Measurements from ENCODE around the gene AKR1D1.
"Not testable (repeated sequence)": the region's sequence is repeated elsewhere in the genome, so short reads cannot be mapped to it uniquely, and the experiment has no call there.

Gene AKR1D1

DNA sequence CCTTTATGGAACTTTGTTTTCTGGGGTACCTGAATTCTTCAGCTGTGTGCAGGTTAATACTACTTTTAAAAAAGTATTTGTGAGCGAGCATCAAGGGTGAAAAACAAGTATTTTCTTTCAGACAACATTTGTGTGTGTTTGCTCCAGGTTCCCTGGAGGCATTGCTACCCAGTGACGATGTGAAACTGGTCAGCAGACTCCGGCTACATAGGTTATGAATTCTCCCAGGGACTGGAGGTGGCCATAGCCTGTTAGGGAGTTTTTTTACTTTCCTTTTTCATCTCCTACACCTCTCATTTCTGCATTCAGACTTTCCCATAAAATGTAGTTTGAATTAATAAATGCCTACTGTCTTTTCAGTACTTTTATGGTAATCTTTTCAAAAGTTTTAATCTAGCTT is 7.6 kb downstream of the AKR1D1 start:
- no peak overlapping the region for H3K4me3 ChIP-seq (replicated peaks in 1 of 2; ENCODE audit: low read depth in 2 of 2, low read length in 2 of 2)
- no peak for DNase-seq (ENCODE audit: low read depth in 2 of 2)
- TF ChIP-seq, protein P1, sequence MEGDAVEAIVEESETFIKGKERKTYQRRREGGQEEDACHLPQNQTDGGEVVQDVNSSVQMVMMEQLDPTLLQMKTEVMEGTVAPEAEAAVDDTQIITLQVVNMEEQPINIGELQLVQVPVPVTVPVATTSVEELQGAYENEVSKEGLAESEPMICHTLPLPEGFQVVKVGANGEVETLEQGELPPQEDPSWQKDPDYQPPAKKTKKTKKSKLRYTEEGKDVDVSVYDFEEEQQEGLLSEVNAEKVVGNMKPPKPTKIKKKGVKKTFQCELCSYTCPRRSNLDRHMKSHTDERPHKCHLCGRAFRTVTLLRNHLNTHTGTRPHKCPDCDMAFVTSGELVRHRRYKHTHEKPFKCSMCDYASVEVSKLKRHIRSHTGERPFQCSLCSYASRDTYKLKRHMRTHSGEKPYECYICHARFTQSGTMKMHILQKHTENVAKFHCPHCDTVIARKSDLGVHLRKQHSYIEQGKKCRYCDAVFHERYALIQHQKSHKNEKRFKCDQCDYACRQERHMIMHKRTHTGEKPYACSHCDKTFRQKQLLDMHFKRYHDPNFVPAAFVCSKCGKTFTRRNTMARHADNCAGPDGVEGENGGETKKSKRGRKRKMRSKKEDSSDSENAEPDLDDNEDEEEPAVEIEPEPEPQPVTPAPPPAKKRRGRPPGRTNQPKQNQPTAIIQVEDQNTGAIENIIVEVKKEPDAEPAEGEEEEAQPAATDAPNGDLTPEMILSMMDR (IDR thresholded peaks at IDR 0.05; ENCODE audit: low read depth, low read length): no peak

DNA sequence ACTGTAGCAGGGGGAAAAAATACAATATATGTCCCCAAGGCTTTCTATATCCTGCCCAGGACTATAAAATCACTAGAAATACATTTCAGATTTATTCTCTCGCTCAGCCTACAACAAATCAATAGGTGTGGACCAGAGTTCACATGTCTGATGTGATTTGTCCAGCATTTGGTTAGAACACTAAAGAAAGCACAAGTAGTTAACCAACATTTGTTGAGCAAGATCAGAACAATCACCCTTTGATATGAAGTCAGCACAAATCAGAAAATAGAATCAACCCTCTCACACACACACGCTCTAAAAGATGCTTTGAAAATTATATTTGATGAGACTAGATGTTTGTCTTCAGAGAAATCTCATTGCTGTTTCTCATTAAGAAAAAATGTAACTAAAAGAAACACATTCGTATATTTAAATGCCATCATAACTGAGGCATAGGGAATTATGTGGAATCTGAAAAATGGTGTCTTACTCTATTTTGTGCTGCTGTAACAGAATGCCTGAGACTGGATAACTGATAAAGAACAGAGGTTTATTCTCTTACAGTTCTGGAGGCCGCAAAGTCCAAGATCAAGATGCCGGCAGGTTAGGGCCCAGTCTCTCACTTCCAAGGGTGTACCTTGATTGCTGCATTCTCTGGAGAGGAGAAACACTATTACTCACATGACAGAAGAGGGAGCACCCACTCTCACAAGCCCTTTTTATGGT is 10.5 kb downstream of the AKR1D1 start:
- no peak overlapping the region for H3K4me3 ChIP-seq (replicated peaks in 1 of 2; ENCODE audit: low read depth in 2 of 2, low read length in 2 of 2)
- DNase-seq (ENCODE audit: low read depth in 2 of 2): no peak
- TF ChIP-seq, protein P1 (IDR thresholded peaks at IDR 0.05; ENCODE audit: low read depth, low read length): no peak

DNA sequence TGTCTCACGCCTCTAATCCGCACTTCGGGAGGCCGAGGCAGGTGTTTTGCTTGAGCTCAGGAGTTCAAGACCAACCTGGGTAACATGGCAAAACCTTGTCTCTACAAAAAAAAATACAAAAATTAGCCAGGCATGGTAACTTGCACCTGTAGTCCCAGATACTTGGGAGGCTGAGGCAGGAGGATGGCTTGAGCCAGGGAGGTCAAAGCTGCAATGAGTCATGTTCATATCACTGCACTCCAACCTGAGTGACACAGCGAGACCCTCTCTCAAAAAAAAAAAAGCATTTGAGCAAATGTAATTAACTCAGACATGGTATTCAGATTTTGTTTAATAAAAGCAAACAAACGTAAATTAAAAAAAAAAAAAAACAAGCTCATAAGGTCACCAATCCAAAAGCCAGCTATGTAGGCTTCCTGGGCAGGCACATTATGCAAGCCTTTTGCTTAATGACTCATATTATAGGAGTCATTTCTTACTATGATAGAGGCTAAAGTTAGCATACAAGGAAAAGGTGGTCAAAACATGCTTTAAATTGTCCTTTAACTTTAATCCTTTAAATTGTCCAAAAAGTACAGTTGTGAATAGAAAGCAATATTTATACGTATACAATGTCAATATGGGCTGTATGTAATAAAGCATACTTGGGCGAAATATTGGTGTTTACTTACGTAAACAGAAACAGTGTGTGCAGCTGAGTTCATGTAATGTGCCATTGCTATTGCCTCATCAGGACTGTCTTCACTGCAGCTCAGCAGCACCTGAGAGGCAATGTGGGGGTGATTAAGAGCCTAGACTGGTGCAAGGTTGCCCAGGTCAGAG is 13.0 kb downstream of the AKR1D1 start:
- peak; percentile 44 to 74 for DNase-seq (ENCODE audit: low read depth in 2 of 2)
- no peak overlapping the region for H3K4me3 ChIP-seq (replicated peaks in 1 of 2; ENCODE audit: low read depth in 2 of 2, low read length in 2 of 2)
- TF ChIP-seq, protein P1 (IDR thresholded peaks at IDR 0.05; ENCODE audit: low read depth, low read length): no peak

DNA sequence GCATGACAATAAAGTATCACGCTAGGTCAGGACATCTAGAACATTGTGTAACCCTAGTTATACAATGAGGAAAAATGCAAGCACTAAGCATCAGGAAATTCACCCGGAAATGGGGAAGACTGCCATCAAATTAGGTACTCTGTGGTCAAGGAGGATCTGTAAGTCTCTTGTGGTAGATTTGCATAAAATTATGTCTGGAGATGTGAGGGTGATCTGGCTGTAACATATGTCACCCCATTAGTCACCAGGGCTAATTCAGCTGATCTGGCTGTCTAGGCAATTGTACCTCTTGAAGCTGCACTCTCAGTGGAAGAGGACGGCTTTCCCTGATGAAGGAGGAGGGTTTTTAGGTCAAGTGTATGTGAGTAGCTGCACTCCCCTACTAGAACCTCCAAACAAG is 14.8 kb downstream of the AKR1D1 start:
- DNase-seq (ENCODE audit: low read depth in 2 of 2): peak in 1 of 2 donors; percentile 9
- H3K4me3 ChIP-seq (replicated peaks in 1 of 2; ENCODE audit: low read depth in 2 of 2, low read length in 2 of 2): no peak overlapping the region
- TF ChIP-seq, protein P1 (IDR thresholded peaks at IDR 0.05; ENCODE audit: low read depth, low read length): no peak

DNA sequence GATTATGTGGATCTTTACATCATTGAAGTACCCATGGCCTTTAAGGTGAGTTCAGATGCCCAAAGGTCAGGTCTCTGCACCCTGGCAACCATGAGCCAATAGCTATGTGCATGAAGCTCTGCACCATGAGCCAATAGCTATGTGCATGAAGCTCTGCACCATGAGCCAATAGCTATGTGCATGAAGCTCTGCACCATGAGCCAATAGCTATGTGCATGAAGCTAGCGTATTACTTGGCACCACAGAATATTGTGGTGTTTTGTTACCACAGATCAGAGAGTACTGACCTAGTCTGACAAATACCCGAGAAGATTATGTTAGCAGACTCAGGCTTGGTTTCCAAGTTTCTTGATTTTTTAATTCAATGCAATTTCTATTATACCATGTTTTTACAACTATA is 15.6 kb downstream of the AKR1D1 start:
- H3K4me3 ChIP-seq (replicated peaks in 1 of 2; ENCODE audit: low read depth in 2 of 2, low read length in 2 of 2); DNase-seq (ENCODE audit: low read depth in 2 of 2): not testable (repeated sequence)

DNA sequence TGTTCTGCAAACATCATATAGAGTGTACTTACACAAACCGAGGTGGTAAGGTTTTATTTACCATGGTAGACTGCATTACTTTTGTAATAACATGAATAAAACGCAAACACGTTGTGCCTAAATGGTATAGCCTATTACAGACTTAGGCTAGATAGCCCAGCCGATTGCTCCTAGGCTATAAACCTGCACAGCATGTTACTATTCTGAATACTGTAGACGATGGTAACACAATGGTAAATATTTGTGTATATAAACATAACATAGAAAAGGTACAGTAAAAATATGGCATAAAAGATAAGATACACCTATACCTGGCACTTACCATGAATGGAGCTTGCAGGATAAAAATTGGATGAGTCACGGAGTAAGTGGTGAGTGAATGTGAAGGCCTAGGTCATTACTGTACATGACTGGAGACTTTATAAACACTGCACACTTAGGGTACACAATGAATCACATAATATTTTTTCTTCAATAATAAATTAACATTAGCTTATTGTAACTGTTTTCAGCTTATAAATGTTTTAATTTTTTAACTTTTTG is 16.3 kb downstream of the AKR1D1 start:
- TF ChIP-seq, protein P1 (IDR thresholded peaks at IDR 0.05; ENCODE audit: low read depth, low read length): no peak
- no peak overlapping the region for H3K4me3 ChIP-seq (replicated peaks in 1 of 2; ENCODE audit: low read depth in 2 of 2, low read length in 2 of 2)
- DNase-seq (ENCODE audit: low read depth in 2 of 2): no peak

Data from cardiac fibroblast (primary cell).